AG08396 (cell line): ENCODE measurements around the gene SLC5A1.
"Not testable (repeated sequence)": the region's sequence is repeated elsewhere in the genome, so short reads cannot be mapped to it uniquely, and the experiment has no call there.

Experiments
- DNase-seq: peaks from one replicate; pipeline ENCODE4 v3.0.0; 2012; ENCODE audit warnings: low spot score, mixed read lengths

The SLC5A1 gene

GRCh38 chr22:32088084-32088483 is 45.0 kb downstream of the SLC5A1 start:
- DNase-seq, result no peak

- no peak for DNase-seq
These were observed 54.0 kb downstream of the SLC5A1 start for GRCh38 chr22:32097018-32097417.

GRCh38 chr22:32097881-32098499 is 54.9 kb downstream of the SLC5A1 start:
- no peak for DNase-seq

DNA sequence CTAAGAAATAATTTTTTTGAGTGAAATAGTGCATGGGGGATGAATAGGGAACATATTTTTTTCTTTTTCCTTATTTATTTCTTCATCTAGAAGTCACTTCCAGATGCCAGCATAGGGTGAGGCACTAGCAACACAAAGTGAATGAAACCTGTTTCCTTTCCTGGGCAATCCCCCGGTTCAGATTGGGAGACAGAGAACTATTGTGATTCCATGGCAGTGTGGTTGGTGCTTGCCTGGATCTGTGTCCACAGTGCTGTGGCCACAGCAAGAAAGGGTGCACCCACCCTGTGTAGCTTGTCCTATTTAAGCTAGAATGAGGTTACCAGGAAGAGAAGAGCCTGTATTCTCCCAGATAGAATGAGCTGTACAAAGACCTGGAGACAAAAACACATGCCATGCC is 57.6 kb downstream of the SLC5A1 start:
- no peak for DNase-seq

DNA sequence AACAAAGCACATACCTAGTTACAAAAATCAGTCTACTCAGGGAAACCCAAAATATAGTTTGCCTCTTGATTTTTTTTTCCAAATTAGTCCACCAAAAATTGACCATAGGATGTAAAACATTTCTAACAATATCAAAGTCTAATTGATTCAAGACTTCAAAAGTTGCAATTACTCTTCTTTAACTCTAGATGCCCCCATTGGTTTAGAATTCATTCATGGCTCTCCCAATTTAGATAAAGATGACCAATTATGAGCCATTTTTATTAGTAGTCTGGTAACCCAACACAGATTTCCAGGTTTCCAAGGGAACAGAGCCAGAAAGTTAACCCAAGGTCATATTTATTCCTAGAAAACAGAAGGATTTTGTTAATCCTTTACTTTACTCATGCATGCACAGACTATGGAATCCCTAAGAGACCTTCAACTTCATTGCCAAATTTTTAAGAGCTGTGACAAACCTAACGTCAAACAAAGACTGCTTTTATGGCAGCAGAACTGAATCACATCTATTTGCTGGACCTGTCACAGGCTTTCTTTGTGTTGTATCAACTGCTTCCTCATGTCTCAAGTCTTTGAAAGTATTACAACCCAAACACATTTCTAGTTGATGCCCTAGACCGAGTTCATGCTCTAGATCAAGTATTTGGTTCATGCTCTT is 60.7 kb downstream of the SLC5A1 start:
- DNase-seq, result no peak

- peak; percentile 29 for DNase-seq
These were observed 63.9 kb downstream of the SLC5A1 start for GRCh38 chr22:32106930-32107329.

GRCh38 chr22:32112380-32112779 is 69.3 kb downstream of the SLC5A1 start:
- DNase-seq, result no peak

DNA sequence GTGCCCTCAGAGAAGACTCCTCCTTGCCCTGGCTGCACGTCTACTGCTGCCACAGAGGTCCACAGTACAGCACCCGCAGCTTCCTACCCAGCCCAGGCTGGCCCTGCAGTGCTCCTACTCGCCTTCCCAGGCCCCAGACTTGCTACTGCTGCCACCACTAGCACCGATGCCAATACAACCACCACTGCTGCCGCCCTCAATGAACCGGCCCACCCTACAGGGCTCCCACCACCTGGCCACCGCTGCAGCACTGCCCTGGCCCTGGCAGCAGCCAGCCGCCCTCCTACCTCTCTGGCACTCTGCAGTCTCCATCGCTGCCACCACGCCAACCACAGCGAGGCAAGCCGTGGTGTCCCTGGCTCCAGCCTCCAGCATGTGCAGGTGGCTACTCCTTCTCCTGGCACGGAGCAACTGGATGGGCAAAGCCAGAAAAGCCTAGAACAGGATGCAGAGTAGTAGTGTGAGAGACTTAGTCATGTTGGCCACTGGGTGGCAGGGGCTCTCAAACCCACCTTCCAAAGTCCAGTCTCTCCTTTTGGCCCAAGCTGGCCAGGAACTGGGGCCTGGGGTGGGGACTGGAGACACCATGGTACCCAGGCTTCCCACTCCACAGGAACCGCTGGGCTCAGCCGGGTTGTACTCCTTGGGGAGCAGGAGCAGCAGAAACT is 76.6 kb downstream of the SLC5A1 start:
- DNase-seq, result no peak

- DNase-seq, result no peak
These were observed 77.5 kb downstream of the SLC5A1 start for GRCh38 chr22:32120603-32121002.

DNA sequence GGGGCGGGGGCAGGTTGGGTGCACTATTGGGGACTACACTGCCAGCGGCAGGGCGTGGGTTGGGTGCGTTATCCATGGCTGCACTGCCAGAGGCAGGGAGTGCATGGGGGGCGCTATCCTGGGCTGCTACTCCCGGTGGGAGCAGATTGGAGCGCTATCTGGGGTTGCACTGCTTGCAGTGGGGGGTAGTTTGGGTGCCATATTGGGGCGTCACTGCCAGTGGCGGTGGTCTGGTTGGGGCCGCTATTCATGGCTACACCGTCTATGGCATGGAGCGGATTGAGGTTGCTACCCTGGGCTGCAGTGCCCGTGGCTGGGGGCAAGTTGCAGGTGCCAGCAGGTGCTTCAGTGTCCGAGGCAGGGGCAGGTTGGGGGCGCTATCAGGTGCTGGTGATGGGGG is 79.8 kb downstream of the SLC5A1 start:
- DNase-seq, result no peak

DNA sequence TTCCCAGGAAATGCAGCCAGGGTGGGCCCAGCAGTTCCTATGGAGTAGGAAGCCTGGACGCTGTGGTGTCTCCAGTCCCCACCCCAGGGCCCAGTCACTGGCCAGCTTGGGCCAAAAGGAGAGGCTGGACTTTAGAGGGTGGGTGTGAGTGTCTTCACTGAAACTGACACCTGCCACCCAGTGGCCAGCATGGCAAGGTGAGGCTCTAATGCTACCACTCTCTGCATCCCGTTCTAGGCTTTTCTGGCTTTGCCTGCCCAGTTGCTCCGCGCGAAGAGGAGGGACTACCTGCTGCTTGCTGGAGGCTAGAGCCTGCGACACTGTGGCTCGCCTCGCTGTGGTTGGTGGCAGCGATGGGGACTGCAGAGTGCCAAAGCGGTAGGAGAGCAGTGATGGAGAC is 80.6 kb downstream of the SLC5A1 start:
- no peak for DNase-seq

GRCh38 chr22:32127904-32128303 is 84.8 kb downstream of the SLC5A1 start:
- DNase-seq, result no peak

GRCh38 chr22:32130464-32130863 is 87.4 kb downstream of the SLC5A1 start:
- no peak for DNase-seq

DNA sequence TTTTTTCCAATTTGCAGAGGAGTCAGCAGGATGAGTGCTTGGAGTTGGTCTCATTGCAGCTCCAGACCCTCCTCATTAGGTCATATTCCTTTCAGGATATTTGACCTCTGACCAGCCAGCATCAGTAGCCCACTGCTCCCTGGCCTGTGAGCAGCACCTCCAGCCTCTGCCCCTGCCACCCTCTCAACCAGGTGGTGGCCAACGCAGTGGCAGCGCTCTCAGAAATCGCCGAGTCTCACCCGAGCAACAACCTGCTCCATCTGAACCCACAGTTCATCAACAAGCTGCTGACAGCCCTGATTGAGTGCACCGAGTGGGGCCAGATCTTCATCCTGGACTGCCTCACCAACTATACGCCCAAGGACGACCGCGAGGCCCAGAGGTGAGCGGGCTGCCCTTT is 89.1 kb downstream of the SLC5A1 start:
- DNase-seq, result no peak

DNA sequence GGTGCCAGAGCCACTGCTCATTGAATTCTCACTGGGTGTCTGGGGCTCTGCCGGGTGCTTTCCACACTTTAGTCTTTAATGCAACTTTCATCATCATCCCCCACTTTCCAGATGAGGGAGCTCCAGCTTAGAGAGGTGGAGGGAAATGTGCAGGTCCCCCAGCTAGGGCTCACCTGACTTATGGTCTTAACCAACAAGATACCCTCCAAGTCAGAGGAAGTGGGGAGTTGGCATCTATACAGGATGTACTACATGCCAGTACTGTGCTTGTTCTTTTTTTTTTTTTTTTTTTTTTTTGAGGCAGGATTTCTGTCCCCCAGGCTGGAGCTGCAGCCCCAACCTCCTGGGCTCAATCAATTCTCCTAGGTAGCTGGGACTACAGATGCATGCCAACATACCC is 89.7 kb downstream of the SLC5A1 start:
- no peak for DNase-seq

GRCh38 chr22:32134796-32135195 is 91.7 kb downstream of the SLC5A1 start:
- DNase-seq, result not testable (repeated sequence)

DNA sequence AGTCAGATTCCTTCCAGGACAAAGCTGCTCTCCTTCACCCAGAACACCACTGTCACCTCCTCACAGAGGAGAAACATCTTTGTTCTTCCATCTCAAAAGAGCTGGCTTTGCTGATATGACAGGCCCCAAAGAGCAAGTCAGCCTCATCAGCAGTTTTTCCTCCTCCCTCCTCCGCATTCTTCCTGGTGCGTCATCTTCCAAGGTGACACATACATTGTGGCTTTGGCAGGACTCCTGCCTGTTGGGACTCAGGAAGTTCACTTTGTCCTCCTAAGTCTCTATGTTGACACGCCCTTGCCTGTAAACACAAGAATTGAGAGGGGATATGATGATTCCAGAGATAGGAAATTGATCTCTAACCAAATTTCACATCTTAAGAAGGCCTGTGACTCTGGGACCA is 92.9 kb downstream of the SLC5A1 start:
- peak; percentile 32 for DNase-seq

DNA sequence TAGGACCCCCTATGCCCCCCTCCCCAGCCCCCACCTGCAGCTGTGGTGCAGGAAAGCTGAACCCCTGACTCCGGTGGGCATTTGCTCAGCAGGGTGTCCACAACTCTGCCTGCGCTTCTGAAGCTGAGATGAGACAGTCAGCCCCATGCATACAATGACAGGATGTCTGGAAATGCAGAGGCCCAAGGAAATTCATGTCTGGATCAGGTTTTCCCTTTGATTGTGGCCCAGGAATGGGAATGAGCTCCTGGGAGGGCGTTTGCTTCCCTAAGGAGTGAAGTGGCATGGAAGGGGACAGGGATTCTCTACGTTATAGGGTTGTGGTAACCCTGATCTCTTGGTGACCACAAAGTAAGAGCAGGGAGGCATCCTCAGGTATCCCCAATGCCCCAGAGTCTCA is 93.8 kb downstream of the SLC5A1 start:
- not testable (repeated sequence) for DNase-seq

DNA sequence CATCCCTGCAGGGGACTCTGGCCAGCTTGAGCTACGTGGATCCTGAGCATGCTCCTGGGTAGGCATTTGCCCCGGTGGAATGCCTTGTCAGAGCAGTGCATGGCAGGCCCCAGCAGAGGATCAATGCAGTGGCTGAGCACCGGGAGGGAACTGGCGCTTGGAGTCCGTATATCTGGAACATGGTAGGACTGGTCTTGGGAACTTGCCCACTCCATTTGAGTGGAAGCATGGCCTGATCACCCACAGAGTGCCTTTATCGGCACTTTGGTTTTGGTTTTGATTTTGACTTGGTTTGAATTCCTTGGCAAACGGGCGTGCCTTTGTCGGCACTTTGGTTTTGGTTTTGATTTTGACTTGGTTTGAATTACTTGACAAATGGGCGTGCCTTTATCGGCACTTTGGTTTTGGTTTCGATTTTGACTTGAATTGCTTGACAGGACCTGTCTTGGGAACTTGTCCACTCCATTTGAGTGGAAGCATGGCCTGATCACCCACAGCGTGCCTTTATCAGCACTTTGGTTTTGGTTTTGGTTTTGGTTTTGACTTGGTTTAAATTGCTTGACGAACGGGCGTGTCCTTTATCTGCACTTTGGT is 94.8 kb downstream of the SLC5A1 start:
- DNase-seq, result not testable (repeated sequence)

DNA sequence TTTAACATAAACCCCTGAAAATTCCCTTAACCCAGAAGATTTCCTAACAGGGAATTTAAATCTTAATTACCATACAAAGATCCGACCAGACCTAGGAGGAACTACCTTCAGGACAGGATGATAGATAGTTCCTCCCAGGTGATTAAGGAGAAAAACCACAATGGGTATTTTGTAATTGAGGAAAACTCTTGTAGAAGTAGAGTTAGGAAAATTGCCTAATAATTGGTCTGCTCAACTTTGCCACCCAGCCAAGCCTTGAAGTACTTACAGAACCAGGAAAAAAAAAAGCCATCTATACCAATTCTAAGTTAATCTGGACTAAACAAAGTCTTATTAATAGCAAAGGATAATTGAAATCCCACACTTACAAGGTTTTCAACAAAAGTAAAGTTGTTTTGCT is 95.5 kb downstream of the SLC5A1 start:
- DNase-seq, result not testable (repeated sequence)

DNA sequence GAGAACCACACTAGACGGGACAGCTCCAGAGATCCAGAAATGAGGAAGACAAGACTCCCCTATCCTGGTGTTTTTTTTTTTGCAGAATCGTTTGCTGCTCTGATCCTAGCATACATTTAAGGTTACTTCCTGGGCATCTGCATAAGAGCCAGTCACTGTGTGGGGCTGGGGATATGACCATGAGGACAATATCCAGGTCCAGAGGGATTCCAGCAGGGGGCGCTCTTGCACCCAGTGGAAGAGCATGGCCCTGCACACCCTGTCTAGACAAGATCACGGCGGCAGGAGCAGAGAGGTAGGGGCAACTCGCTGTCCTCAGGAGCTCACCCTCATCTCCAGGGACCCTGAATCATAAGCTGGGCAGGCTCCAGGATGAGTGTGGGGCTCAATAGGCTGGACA is 97.6 kb downstream of the SLC5A1 start:
- not testable (repeated sequence) for DNase-seq

DNA sequence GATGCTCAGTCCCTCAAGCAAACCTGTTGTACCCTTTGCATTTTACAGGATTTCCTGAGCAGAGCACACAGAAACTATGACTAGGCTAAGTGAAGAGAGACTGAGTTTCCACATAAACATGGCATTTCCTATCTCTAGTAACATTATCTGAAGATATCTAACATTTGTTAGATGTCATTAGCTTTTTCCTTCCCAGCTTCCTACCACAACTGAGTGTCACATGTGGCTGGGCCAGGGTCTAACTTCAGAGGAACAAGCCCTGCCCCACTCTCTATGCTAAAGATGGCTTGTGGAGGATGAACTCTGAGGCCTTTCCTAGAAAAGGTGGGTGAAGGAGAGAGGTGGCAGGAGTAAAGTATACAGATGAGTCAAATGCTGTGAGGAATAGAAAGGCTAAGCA is 99.5 kb downstream of the SLC5A1 start:
- DNase-seq, result no peak
